ENCODE results near the gene PTGER3.

PTGER3 gene

GRCh38 chr1:71049951-71050598 lies 2.5 kb upstream of the PTGER3 start:
- no peak for DNase-seq

- DNase-seq = no peak
Observed at GRCh38 chr1:71046891-71047634, 553 bp downstream of the PTGER3 start.

- DNase-seq = no peak
Observed at GRCh38 chr1:71045463-71046028, 2.1 kb downstream of the PTGER3 start.

- no peak for DNase-seq
Observed at GRCh38 chr1:71044833-71045232, 2.8 kb downstream of the PTGER3 start.

- DNase-seq = no peak
Observed at GRCh38 chr1:71043065-71043464, 4.6 kb downstream of the PTGER3 start.

GRCh38 chr1:71041806-71042205 lies 5.8 kb downstream of the PTGER3 start:
- no peak for DNase-seq

GRCh38 chr1:71039661-71040262 lies 7.9 kb downstream of the PTGER3 start:
- no peak for DNase-seq

GRCh38 chr1:71038942-71039341 lies 8.7 kb downstream of the PTGER3 start:
- DNase-seq = no peak

GRCh38 chr1:71037829-71038620 lies 9.6 kb downstream of the PTGER3 start:
- DNase-seq = no peak

- no peak for DNase-seq
Observed at GRCh38 chr1:71037066-71037465, 10.6 kb downstream of the PTGER3 start.

- DNase-seq = no peak
Observed at GRCh38 chr1:71033136-71033535, 14.5 kb downstream of the PTGER3 start.

GRCh38 chr1:71031426-71031825 lies 16.2 kb downstream of the PTGER3 start:
- DNase-seq = no peak

- DNase-seq = no peak
Observed at GRCh38 chr1:71030026-71030425, 17.6 kb downstream of the PTGER3 start.

GRCh38 chr1:71028981-71029380 lies 18.6 kb downstream of the PTGER3 start:
- DNase-seq = no peak

GRCh38 chr1:71027991-71028390 lies 19.6 kb downstream of the PTGER3 start:
- DNase-seq = no peak

- DNase-seq = no peak
Observed at GRCh38 chr1:71026093-71026492, 21.5 kb downstream of the PTGER3 start.

- DNase-seq = no peak
Observed at GRCh38 chr1:71023515-71023914, 24.1 kb downstream of the PTGER3 start.

- no peak for DNase-seq
Observed at GRCh38 chr1:71019233-71019969, 28.2 kb downstream of the PTGER3 start.

- no peak for DNase-seq
Observed at GRCh38 chr1:71018791-71019190, 28.8 kb downstream of the PTGER3 start.

GRCh38 chr1:71015745-71016144 lies 31.9 kb downstream of the PTGER3 start:
- DNase-seq = no peak

- DNase-seq = no peak
Observed at GRCh38 chr1:71014178-71014579, 33.4 kb downstream of the PTGER3 start.

Measured in stimulated activated CD4-positive, alpha-beta T cell treated with anti-CD3 and anti-CD28 coated beads, Interleukin-4, amount 100 ng/mL, for 24 hours (primary cell).